NB4 (cell line): Measurements from ENCODE around the gene OR8G1.

ENCODE experiments used
- MYC ChIP-seq: IDR thresholded peaks from 2 replicates; pipeline ENCODE4 v1.6.1; 2011; ENCODE audit warnings: low read depth, low read length
- POLR2A ChIP-seq: IDR thresholded peaks from 2 replicates; pipeline ENCODE4 v1.6.1; 2011; ENCODE audit warnings: mild to moderate bottlenecking; ENCODE audit not compliant: insufficient read length; ENCODE audit errors: extremely low read depth
- TF ChIP-seq, protein P1 (sequence below): IDR thresholded peaks from one replicate; pipeline ENCODE4 v1.5.1; 2012; ENCODE audit warnings: low read depth, low read length
- TF ChIP-seq, protein P2 (sequence below): IDR thresholded peaks from 2 replicates; pipeline ENCODE4 v1.6.1; 2011; ENCODE audit warnings: low read depth, low read length

DNA sequence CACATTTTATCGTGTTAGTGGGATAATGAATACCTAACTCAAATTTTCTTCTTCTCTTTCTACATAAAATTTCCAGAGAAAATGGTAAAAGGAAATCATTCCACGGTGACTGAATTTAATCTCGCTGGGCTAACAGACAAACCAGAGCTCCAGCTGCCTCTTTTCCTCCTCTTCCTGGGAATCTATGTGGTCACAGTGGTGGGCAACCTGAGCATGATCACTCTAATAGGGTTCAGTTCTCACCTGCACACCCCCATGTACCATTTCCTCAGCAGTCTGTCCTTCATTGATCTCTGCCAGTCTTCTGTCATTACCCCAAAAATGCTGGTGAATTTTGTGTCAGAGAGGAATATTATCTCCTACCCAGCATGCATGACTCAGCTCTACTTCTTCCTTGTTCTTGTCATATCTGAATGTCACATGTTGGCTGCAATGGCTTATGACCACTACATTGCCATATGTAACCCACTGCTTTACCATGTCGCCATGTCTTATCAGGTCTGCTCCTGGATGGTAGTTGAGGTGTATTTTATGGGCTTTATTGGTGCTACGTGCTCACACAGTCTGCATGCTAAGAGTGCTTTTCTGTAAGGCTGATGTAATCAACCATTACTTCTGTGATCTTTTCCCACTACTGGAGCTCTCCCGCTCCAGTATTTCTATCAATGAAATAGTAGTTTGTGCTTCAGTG, 33.6 kb upstream of the OR8G1 start:
- TF ChIP-seq, protein P1, sequence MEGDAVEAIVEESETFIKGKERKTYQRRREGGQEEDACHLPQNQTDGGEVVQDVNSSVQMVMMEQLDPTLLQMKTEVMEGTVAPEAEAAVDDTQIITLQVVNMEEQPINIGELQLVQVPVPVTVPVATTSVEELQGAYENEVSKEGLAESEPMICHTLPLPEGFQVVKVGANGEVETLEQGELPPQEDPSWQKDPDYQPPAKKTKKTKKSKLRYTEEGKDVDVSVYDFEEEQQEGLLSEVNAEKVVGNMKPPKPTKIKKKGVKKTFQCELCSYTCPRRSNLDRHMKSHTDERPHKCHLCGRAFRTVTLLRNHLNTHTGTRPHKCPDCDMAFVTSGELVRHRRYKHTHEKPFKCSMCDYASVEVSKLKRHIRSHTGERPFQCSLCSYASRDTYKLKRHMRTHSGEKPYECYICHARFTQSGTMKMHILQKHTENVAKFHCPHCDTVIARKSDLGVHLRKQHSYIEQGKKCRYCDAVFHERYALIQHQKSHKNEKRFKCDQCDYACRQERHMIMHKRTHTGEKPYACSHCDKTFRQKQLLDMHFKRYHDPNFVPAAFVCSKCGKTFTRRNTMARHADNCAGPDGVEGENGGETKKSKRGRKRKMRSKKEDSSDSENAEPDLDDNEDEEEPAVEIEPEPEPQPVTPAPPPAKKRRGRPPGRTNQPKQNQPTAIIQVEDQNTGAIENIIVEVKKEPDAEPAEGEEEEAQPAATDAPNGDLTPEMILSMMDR = no peak
- TF ChIP-seq POLR2A (no peak), MYC (no peak)
- TF ChIP-seq, protein P2, sequence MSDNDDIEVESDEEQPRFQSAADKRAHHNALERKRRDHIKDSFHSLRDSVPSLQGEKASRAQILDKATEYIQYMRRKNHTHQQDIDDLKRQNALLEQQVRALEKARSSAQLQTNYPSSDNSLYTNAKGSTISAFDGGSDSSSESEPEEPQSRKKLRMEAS = 0 out of 2 replicates have a peak, but pooled peaks have one; percentile 47
